ENCODE data around the gene GCC1.

DNA sequence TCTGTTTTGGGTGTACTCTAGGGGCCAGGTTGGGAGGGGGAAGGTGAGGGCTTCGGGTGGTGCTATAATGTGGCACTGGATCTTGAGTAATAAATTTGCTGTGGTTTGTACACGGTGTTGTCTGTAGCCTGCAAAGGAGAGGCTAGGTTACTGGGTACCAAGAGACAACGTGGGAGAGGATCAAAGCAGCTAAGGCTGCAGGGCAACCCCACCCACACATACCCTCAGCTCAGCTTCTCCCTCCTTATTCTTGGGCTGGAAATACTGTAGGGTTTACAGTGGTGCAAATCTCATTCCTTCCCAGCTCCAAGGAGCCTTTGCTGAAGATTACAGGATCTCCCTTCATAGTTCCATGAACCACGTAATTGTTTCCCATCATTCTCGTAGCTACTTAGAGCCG is 6.2 kb upstream of the GCC1 start:
- no peak for TF ChIP-seq POLR2A (IDR thresholded peaks at IDR 0.05)
- TF ChIP-seq, protein P1, sequence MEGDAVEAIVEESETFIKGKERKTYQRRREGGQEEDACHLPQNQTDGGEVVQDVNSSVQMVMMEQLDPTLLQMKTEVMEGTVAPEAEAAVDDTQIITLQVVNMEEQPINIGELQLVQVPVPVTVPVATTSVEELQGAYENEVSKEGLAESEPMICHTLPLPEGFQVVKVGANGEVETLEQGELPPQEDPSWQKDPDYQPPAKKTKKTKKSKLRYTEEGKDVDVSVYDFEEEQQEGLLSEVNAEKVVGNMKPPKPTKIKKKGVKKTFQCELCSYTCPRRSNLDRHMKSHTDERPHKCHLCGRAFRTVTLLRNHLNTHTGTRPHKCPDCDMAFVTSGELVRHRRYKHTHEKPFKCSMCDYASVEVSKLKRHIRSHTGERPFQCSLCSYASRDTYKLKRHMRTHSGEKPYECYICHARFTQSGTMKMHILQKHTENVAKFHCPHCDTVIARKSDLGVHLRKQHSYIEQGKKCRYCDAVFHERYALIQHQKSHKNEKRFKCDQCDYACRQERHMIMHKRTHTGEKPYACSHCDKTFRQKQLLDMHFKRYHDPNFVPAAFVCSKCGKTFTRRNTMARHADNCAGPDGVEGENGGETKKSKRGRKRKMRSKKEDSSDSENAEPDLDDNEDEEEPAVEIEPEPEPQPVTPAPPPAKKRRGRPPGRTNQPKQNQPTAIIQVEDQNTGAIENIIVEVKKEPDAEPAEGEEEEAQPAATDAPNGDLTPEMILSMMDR (IDR thresholded peaks at IDR 0.05), result no peak
